ENCODE results near the gene ITGB1.

DNA sequence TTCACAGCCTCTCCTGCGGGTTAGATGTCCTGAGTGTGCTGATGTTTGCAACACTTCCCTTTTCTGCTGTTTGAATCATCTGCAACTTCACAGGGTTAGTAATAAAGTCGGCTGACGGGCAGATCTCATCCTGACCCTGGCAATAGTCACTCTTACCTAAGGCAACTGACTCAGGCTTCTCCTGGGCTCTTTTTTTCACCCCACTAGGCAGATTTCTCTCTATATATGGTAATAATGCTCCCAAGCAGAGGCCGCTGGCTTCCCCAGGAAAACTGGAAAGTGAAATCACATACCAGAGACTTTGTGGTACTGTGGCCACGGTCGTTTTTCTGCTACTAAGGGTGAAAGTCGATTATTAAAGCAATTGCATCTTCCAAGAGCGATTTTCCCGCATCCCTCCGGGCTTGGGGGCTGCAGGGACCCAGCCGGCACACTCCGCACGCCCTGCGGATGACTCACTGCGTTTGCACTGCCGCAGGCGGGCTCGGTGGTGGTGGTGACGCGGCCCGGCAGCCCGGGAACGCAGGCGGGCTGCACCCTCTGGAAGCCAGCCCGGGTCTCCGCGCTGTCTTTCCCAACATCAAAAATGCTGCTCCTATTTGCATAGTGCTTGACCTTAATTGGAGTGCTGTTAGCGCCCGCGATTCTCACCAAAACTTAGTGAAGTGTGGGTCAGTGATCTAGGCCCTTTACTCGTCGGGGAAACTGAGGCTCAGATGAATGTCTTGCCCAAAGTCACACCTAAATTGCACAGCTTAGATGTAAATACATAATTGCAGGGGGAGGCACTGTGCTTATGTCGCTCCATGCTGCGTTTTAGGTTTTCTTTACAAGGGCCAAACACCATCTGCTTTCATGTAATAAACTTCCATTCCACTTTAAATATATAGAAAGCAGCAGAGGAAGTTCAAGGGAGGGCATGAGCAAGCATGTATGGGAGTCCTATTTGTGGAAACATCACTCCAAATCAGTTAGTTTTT lies 47.6 kb upstream of the ITGB1 start:
- no peak for TF ChIP-seq POLR2A (IDR thresholded peaks at IDR 0.05; ENCODE audit: low read depth, low read length)
- TF ChIP-seq TAF1 (IDR thresholded peaks at IDR 0.05; ENCODE audit: low read depth, low read length) = no peak
- no peak for TF ChIP-seq POLR2AphosphoS5 (IDR thresholded peaks at IDR 0.05; ENCODE audit: low read depth, low read length)
- TF ChIP-seq POU2F2 (IDR thresholded peaks at IDR 0.05; ENCODE audit: low read depth, low read length) = no peak
